Activated CD4-positive, alpha-beta T cell treated with anti-CD3 and anti-CD28 coated beads, Interleukin-2, amount 50 U/mL, for 4 hours (primary cell): ENCODE data around the gene ATP5MC2.
"Not testable (repeated sequence)": the region's sequence is repeated elsewhere in the genome, so short reads cannot be mapped to it uniquely, and the experiment has no call there.

Source experiments
- DNase-seq, 2 experiments: peaks; one replicate each; pipeline ENCODE4 v3.0.0-alpha.2; 2020

The ATP5MC2 gene

DNA sequence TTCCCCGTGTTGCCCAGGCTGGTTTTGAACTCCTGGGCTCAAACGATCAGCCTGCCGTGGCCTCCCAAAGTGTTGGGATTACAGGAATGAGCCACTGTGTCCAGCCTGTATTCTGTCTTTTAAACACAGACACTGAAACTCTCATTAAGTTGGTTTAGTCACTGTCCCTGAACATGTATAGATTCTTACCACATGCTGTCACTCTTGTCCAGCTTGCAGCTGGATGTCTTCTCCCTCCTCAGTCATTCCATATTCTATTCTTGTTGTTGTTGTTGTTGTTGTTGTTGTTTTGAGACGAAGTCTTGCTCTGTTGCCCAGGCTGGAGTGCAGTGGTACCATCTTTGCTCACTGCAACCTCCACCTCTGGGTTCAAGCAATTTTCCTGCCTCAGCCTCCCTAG lies 12.3 kb upstream of the ATP5MC2 start:
- DNase-seq, result no peak

DNA sequence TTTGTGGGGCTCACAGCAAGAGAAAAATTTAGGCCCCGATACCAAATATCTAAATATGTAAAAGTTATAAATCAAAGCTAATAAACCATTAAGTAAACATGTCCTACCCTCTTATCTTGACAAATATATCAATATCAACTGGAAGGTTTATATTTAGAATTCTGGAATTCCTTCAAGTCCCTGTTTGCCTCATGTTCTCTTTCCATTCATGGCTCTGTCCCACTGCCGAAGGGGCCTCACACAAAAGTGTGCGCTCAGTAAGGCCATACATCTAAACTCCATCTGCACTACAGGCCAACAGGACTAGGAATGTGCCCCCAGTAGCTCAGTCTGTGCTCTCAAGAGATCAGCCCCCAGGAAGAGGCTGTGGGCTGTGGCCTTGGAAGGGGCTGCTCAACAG lies 10.6 kb upstream of the ATP5MC2 start:
- DNase-seq, result no peak

DNA sequence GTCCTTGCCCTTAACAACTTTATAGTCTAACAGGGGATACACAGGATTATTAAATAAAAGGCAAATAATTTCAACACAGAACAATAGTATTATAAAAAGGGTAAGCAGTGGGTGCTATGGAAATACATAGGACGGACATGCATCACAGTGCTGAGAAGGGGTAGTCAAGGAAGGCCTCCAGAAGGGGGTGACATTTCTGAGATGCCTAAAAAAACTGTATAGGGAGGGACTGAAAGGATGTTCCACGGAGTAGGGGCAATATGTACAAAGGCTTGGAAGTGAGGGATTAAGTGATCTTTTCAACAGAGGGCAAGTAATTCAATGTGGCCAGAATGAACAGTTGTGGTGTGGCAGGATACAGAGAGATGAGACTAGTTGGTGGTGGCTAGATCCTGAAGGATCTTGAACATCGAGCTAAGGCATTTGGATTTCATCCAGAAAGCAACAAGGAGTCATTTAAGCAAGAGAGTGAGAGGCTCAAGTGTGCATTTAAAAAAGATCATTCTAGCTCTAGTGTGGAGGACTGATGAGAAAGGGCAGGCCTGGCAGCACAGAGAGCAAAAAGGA lies 8.9 kb upstream of the ATP5MC2 start:
- no peak for DNase-seq

DNA sequence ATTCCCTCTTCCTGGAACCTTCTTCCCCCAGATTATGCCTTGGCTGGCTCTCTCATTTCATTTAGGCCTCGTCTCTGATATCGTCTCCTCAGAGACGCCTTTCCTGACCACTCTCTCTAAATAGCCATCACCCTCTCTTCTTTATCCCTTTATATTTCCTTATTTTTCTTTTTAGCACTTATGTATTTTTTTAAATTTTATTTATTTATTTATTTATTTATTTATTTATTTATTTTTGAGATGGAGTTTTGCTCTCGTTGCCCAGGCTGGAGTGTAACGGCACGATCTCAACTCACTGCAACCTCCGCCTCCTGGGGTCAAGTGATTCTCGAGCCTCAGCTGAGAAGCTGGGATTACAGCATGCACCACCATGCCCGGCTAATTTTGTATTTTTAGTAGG lies 8.1 kb upstream of the ATP5MC2 start:
- no peak for DNase-seq

DNA sequence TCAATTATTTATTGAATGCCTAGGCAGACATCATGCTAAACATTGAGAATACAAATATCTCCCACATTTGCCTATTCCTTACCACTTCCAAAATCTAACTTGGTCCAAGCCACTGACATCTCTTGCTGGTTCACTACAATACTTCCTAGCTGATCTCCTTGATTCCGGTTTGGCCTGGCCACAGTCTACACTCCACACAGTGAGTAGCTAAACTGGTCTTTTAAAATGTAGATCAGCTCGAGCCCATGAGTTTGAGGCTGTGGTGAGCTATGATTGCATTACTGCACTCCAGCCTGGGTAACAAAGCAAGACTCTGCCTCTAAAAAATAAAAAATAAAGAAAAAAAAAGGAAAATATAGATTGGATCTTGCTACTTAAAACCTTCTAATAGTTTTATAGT lies 7.6 kb upstream of the ATP5MC2 start:
- DNase-seq, result no peak

DNA sequence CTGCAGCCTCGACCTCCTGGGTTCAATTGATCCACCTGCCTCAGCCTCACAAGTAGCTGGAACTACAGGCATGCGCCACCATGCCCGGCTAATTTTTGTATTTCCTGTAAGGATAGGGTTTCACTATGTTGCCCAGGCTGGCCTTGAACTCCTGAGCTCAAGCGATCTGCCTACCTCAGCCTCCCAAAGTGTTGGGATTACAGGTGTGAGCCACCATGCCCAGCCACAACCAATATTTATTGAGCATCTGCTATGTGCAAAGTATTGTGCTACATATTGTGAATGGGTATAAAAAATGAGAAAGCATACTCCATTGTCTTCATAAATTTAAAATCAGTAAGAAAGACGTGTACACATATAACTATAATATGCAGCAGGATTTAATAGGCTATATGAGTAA lies 4.2 kb upstream of the ATP5MC2 start:
- DNase-seq, result not testable (repeated sequence)

DNA sequence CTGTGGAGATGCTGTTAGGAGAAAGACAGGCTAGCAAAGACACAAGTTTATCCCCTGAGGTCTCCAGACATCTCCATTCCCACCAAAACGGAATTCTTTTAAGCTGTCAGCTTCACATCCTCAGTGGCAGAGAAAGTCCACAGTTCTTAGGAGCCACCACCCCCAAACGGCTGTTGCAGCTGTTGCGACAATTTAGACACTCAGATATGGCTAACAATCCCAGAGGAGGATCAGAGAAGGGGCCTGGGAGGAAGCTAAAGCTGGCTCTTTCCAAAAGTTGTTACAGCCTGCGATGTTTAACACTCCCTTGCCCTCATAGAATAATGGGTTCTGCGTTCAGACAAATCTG lies 1.9 kb upstream of the ATP5MC2 start:
- no peak for DNase-seq

DNA sequence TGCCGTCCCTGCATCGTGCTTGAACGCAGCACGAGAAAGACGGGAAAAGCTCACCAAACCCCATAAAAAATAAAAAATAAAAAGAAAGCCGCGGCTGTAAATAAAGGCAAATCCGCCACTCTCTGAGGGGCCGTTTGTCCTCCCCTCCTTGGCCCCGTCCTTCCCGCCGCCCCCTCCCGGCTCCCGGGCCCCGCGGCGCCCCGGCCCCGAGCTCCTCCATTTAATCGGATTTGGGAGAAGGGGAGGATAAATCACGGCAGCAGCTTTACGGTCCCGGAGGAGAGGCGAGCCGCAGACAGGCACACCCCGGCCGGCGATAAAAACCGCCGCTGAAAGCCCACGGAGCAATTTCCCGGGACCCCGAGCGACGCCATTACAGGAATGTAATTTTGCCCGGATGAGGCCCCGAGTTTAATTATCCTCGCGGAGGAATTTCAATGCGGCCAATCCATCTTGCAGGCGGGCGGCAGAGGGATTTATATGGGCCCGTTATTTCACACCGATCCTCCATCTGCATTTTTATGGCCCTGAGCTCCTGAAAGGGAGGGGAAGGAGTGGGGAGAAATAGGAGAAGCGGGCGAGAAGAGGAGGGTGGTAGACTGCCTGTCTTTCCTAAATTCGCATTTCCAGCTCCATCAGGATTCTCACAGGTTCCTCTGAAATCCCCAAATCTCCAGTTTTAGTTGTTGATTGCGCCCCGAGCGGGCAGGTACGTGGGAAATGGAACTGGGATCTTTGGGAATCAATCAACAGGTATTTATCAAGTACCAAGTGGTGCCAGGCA lies 1.3 kb upstream of the ATP5MC2 start:
- DNase-seq, result no peak

DNA sequence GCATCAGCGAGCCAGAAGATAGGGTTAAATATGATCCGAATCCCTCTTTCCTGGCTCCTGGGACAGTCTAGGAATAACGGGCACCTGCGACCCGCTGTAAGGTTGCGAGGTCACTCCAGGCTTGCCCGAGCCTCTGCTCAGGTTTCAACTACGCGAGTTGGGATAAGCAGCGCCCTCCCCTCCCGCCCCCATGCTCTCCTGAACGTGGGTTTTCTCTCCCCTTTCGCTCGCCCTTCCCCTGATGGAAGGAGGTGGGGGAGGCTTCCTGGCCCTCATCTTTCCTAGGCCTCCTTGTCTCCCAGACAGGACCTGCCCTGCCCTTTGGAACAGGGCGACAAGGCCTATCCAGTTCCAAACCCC lies 753 bp upstream of the ATP5MC2 start:
- DNase-seq, result peak in 1 of 2 experiments; percentile 8

DNA sequence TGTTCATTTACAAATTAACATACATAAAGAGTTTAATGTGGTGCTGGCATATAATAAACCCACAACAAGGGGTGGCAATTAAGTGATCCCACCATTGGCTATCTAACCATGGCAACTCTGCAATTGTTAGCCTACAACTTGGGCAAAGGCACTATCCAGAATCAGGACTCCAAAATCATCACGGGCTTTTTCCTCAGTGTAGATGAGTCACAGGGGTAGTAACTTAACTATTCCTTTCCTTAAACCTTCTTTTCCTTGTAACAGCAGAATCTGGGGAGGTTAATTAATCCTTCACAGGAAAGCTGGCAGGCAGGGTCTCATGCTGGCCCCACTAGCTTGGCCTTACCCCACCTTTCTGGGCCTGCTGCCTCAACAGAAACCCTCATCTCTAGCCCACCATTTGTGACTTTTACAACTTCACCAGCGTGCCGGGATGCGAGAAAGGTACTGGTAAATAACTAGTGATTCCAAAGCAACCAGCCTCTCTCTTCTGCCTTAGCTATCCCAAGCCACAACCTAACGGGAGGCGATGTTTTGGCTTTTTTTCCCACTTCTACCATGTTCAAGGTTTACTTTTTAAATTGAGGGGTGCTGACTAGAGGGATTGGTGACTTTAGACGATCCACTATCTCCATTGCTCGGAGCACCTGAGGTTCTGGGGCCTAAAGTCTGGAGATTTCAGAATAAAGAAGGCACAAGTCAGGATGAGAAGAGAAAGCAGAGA lies 744 bp downstream of the ATP5MC2 start:
- DNase-seq, result no peak

DNA sequence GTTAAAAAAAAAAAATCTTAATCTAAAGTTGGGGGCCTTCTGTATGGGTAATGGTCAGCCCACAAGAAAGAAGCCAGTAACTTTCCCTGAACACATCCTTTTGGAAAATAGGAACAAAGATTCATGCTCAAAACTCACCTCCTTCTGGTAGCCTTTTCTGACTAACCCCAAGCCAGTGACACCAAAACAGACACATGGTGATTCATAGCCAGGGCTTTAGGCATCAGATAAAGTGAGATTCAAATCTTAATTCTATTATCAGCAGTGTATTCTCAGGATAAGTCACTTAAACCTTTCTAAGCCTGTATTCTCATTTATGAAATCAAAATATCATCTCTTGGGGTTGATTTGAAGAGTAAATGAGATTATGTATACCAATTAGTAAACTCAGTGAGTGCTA lies 4.9 kb downstream of the ATP5MC2 start:
- DNase-seq, result no peak

DNA sequence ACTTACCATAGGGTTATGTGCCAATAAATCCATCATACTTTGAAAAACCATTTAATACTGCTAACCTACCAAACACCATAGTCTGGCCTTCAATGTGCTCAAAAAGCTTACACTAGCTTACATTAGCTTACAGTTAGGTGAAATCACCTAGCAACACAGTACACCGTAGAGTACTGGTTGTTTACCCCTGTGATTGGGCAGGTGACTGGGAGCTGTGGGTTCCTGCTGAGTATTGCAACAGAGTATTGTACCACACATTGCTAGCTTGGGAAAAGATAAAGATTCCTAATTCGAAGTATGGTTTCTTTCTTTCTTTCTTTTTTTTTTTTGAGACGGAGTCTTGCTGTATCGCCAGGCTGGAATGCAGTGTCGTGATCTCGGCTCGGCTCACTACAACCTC lies 5.6 kb downstream of the ATP5MC2 start:
- no peak for DNase-seq

DNA sequence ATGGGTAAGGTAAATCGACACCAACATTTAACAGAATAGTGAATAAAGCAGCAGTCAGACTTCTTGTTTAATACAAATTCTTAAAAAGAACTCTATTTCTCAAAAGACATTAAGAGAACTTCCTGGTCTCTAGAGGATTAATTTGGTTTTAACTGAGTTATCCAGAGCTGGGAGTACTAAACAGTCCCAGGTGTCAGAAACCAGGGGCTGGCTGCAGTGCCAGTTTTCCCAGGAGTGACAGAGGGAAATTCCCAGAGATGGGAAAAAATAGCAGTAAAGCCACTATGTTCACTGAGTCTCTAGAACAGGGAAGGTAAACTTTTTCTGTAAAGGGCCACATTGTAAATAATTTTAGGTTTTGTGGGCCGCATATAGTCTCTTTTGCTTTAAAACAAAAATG lies 8.8 kb downstream of the ATP5MC2 start:
- DNase-seq, result no peak

DNA sequence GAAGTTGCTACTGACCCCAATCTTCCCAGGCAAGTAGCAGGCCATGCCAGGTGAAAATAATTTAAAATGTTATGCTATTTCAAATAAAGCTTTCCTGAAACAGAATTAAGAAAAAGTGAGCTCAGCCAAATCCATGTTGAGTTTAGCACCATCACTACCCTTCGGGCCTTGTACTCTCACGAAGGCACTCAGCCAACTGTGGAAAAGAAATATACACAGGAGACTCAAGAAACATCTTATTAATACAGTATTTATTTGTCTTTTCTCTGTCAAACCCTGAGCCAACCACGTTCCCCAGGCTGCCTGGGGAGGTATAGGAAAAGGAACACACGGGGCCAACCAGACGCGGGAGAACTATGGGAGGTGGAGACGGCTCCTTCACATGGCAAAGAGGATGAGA lies 10.9 kb downstream of the ATP5MC2 start:
- no peak for DNase-seq

DNA sequence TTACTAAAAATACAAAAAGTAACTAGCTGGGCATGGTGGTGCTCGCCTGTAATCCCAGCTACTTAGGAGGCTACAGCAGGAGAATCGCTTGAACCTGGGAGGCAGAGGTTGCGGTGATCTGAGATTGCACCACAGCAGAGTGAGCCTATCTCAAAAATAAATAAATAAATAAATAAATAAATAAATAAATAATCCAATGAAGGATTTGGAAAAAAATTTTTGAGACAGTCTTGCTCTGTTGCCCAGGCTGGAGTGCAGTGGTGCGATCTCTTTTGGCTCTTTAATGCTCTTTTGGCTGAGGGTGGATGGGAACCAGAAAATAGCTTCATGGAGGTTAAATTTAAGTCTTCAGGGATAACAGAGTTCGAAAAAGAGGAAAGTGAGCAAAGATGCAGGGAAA lies 11.7 kb downstream of the ATP5MC2 start:
- no peak for DNase-seq

DNA sequence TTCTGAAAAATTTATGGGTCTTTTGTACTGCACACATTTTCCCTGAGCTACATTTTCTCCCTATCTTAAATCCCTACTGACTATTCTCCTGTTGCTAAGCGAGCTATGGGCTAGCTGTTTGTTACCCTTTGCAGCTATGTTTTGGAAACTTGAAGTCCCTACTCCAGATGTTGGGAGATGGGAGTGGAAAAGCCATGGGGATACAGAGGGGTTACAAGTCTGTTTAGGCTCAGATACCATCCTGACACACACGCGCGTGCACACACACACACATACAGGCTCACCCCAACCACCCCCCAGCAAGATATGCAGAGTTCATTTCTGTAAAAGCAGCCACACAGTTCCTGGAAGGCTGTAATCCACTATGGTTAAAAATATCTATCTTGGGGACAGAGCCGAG lies 15.8 kb downstream of the ATP5MC2 start:
- no peak for DNase-seq

DNA sequence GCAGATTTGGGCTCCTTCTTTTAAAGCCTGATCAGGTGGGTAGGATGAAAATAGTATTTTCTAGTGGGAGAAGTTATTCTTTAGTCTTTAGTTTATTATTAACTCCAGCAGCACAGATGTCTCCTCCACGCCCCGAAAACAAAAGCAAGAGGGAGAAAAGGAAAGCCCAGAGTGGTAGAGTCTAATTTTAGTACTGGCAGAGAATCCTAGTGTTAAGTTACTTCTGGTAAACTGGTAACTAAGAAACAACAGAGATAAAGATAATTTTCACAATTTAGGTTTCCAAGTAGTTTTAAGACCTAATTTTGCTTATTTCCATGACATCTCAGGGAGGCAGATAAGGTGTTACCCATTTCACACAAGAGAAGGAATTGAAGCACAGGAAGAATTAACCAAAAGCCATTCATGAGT lies 16.3 kb downstream of the ATP5MC2 start:
- DNase-seq, result no peak

DNA sequence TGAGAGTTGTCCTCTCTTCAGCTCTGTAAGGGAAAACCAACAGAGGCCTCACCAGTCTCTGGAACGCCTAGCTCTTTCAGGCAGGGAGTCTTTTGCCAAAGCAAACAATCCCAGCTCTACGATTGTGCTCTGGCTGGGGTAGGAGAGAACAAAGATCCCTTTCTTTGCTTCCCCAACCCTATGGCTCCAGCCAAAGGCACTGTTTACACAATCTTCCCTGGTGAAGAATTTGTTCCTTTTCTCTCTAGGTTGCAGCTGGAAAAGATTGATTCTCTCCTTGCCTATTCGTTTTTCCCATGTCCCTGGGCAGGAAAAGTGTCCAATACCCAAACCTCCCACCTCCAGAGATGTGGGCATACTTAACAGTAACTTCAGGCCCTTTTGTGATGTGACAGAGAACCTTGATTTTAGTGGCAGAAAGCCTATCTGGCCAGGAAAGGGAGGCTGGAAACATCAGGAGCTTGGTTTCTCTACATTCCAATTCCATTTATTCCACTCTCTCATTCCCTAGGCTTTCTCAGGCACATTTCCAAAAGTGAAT lies 16.8 kb downstream of the ATP5MC2 start:
- no peak for DNase-seq

DNA sequence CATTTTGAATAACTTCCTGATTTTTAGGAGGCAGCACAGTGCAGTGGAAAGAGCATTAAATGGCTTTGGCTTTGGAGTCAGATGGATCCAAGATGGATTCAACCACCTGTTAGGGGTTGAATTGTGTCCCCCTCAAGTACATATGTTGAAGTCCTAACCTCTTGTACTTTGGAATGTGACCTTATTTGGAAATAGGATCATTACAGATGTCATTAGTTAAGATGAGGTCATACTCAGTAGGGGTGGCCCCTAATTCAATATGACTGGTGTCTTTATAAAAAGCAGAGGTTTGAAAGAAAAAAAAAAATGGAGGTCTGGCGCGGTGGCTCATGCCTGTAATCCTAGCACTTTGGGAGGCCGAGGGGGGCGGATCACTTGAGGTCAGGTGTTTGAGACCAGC lies 18.8 kb downstream of the ATP5MC2 start:
- DNase-seq, result no peak

DNA sequence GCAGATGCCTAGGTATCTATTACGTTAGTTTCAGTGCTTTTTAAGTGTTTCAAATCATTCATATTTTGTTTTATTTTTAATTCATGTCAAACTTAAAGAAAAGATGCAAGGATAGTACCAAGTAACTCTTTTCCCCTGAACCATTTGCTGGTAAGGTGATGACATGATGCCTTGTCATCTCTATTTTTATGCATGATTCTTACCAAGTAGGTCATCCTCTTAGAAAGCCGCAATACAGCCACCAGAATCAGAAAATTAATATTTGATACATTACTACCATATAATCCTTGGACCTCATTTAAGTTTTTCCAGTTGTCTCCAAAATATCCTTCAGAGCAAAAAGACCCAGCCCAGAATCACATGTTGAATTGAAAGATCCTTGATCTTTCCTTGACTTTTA lies 22.3 kb downstream of the ATP5MC2 start:
- DNase-seq, result no peak

DNA sequence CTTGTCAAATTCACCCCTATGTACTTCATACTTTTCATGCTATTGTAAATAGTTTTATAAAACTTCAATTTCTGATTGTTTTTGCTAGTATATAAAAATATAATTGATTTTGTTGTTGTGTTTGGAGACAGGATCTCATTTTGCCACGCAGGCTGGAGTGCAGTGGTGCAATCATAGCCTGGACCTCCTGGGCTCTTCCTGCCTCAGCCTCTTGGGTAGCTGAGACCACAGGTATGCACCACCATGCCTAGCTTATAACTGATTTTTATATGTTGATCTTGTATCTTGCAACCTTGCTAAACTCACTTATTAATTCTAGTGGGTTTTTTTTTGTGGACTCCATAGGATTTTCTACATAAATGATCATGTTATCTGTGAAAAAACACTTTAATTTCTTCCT lies 23.5 kb downstream of the ATP5MC2 start:
- no peak for DNase-seq

DNA sequence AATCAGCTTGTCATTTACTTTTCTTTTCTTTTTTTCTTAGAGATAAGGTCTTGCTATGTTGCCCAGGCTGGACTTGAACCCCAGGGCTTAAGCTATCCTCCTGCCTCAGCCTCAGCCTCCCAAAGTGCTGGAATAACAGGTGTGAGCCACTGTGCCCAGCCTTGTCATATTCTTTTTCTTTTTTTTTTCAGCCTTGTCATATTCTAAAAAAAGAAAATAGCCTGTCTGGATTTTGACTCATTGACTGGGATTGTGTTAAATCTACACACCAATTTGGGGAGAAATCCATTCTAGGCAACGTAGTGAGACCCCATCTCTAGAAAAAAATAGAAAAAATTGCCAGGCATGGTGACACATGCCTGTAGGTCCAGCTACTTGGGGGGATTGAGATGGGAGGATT lies 24.1 kb downstream of the ATP5MC2 start:
- no peak for DNase-seq

DNA sequence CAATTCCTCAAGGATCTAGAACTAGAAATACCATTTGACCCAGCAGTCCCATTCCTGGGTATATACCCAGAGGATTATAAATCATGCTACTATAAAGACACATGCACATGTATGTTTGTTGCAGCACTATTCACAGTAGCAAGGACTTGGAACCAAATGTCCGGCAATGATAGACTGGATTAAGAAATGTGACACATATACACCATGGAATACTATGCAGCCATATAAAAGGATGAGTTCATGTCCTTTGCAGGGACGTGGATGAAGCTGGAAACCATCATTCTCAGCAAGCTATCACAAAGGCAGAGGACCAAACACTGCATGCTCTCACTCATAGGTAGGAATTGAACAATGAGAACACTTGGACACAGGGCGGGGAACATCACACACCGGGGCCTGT lies 29.6 kb downstream of the ATP5MC2 start:
- DNase-seq, result not testable (repeated sequence)

DNA sequence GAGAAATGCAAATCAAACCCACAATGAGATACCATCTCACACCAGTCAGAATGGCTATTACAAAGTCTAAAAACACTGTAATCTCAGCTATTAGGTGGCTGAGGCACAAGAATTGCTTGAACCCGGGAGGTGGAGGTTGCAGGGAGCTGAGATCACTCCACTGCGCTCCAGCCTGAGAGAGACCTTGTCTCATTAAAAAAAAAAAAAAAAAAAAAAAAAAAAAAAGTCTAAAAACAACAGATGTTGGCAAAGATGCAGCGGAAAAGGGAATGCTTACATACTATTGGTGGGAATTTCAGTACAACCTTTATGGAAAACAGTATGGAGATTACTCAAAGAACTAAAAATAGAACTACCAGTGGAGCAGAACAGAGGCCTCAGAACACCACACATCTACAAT lies 30.7 kb downstream of the ATP5MC2 start:
- no peak for DNase-seq
